Small intestine (tissue), 7 donors: Measurements from ENCODE around the gene HAPLN2. TPM values are rescaled to one million over a fixed set of nuclear protein-coding genes. Genes with fewer than 3 reads are reported as not detected.

ENCODE experiments used
- DNase-seq, 2 donors: peaks; one replicate each; pipeline versions ENCODE4 v3.0.0 to v3.0.0-alpha.2; 2013
- FAIRE-seq: peaks from 2 replicates; lab custom pipeline; 2012; peaks lifted over from hg19 to GRCh38; lab: Jason Lieb, UNC
- H3K27ac ChIP-seq, 3 donors: one replicate each; pipeline ENCODE4 v1.5.1; 2013; ENCODE audit warnings: low read length in 2 of 3, mild to moderate bottlenecking in 2 of 3, control low read depth in 1 of 3, inconsistent platforms in 1 of 3, low read depth in 1 of 3, moderate library complexity in 1 of 3
- H3K27me3 ChIP-seq, 3 donors: one replicate each; pipeline ENCODE4 v1.6.1; 2013; ENCODE audit warnings: low read length in 3 of 3, inconsistent platforms in 1 of 3; ENCODE audit not compliant: control insufficient read depth in 3 of 3, insufficient read depth in 3 of 3
- H3K36me3 ChIP-seq, 3 donors: one replicate each; pipeline ENCODE4 v1.6.1; 2013; ENCODE audit warnings: low read length in 3 of 3, inconsistent platforms in 1 of 3, low read depth in 1 of 3, mild to moderate bottlenecking in 1 of 3, moderate library complexity in 1 of 3; ENCODE audit not compliant: control insufficient read depth in 3 of 3, insufficient read depth in 2 of 3
- H3K4me1 ChIP-seq, 3 donors: one replicate each; pipeline ENCODE4 v1.6.1; 2013; ENCODE audit warnings: low read length in 2 of 3, inconsistent platforms in 1 of 3, low read depth in 1 of 3, mild to moderate bottlenecking in 1 of 3, moderate library complexity in 1 of 3; ENCODE audit not compliant: control insufficient read depth in 3 of 3, insufficient read depth in 2 of 3
- H3K4me3 ChIP-seq, 3 donors: one replicate each; pipeline ENCODE4 v1.5.1; 2013; ENCODE audit warnings: low read length in 3 of 3, control low read depth in 1 of 3, inconsistent platforms in 1 of 3, low read depth in 1 of 3, mild to moderate bottlenecking in 1 of 3, moderate library complexity in 1 of 3
- H3K9me3 ChIP-seq, 2 donors: one replicate each; pipeline ENCODE4 v1.6.1; 2013; ENCODE audit warnings: low read depth in 1 of 2, low read length in 1 of 2; ENCODE audit not compliant: control insufficient read depth in 2 of 2, insufficient read depth in 1 of 2
- WGBS, 3 donors: extraction: QIAGEN DNeasy Blood & Tissue Kit; methylation state at CpG; one replicate each; pipeline ENCODE4 v1.1.7; 2013; 5-methylcytosine and 5-hydroxymethylcytosine counted together
- polyA plus RNA-seq, 4 donors: library from polyadenylated mRNA; stranded (reverse) in 3 of 4; unstranded in 1 of 4; fragments of 200-250 nt in 3 of 4; fragments of 120-200 nt in 1 of 4; gene quantifications; one replicate each; pipeline versions ENCODE4 v1.2.1 to v1.2.3, GENCODE V29; 2013
- donor health status: healthy with polysubstance abuse.
- donor health status: control.
- donor health status: control.
- donor health status: Bipolar disorder and iron deficiency.
- donor health status: healthy.

The HAPLN2 gene
- polyA plus RNA-seq, 4 donors, result 0.22 to 25.9 (median 6.7) TPM

GRCh38 chr1:156589546-156589945 is 29.7 kb upstream of the HAPLN2 start:
- peaks cover 0 to 16% (median 0%) of the 10 kb centered on the region in 3 donors for H3K36me3 ChIP-seq
- no peak for FAIRE-seq
- no peaks in the 10 kb centered on the region for H3K27me3 ChIP-seq
- WGBS, 3 donors, result 71 to 84% (median 81%) methylated on average over 5 of the region's 5 CpGs
- no peaks in the 10 kb centered on the region for H3K9me3 ChIP-seq
- no peak overlapping the region for H3K4me3 ChIP-seq
- H3K4me1 ChIP-seq, result peaks cover 0 to 7% (median 0%) of the 10 kb centered on the region in 3 donors
- no peak for DNase-seq
- H3K27ac ChIP-seq, result no peak overlapping the region

- peak overlapping the region; percentile 82 to 93 (median 90) for H3K27ac ChIP-seq
- WGBS, 3 donors, result 80 to 84% (median 81%) methylated on average over 10 of the region's 10 CpGs
- H3K4me3 ChIP-seq, result peak overlapping the region in 1 of 3 donors; percentile 90
These were observed 28.7 kb upstream of the HAPLN2 start for GRCh38 chr1:156590326-156591180.

DNA sequence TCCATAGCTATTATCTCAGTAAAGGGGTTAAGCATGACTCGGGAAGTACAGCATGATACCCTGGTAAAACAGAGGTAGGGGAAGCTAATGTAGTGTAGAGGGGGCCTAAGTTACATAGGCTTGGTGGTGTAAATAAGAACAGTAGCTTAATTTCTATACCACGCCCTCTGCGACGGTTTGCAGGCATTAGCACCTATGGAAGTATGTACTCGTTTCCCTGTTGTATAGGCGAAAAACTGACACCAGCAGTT is 28.1 kb upstream of the HAPLN2 start:
- H3K9me3 ChIP-seq, result no peaks in the 10 kb centered on the region
- peaks cover 0 to 31% (median 0%) of the 10 kb centered on the region in 3 donors for H3K36me3 ChIP-seq
- H3K27ac ChIP-seq, result peak overlapping the region; percentile 82 to 93 (median 90)
- WGBS, 3 donors, result 3 to 21% (median 3%) methylated on average over 6 of the region's 6 CpGs
- peaks cover 0 to 7% (median 0%) of the 10 kb centered on the region in 3 donors for H3K4me1 ChIP-seq
- H3K4me3 ChIP-seq, result peak overlapping the region in 2 of 3 donors; percentile 71 to 90
- DNase-seq (peak in 1 of 2 donors; percentile 34), FAIRE-seq (no peak)
- no peaks in the 10 kb centered on the region for H3K27me3 ChIP-seq

More at GRCh38 chr1:156590326-156591180, 28.7 kb upstream of the HAPLN2 start:
- Histone ChIP-seq H3K4me1 (peaks cover 0 to 7% (median 0%) of the 10 kb centered on the region in 3 donors), H3K9me3 (no peaks in the 10 kb centered on the region), H3K36me3 (peaks cover 0 to 26% (median 0%) of the 10 kb centered on the region in 3 donors), H3K27me3 (no peaks in the 10 kb centered on the region)
- DNase-seq (no peak), FAIRE-seq (no peak)

- WGBS, 3 donors, result 0 to 1% (median 0%) methylated on average over 48 to 60 of the region's 60 CpGs
- H3K4me1 ChIP-seq, result peaks cover 0 to 7% (median 0%) of the 10 kb centered on the region in 3 donors
- H3K36me3 ChIP-seq, result peaks cover 0 to 35% (median 0%) of the 10 kb centered on the region in 3 donors
- H3K27ac ChIP-seq, result peak within 1 kb of the TSS; percentile 82 to 93 (median 90)
- FAIRE-seq, result no peak
- no peaks in the 10 kb centered on the region for H3K27me3 ChIP-seq
- H3K4me3 ChIP-seq, result peak within 1 kb of the TSS; percentile 69 to 90 (median 71)
- H3K9me3 ChIP-seq, result no peaks in the 10 kb centered on the region
- DNase-seq, result peak; percentile 83 to 91
These were observed 27.6 kb upstream of the HAPLN2 start, which contains the start of gene NAXE for GRCh38 chr1:156591432-156592157. TSS of gene NAXE (plus strand) at chr1:156591776. CDS start at chr1:156591805, 29 bp downstream.

- FAIRE-seq (no peak), DNase-seq (no peak)
- peak overlapping the region; percentile 38 to 75 (median 61) for H3K27ac ChIP-seq
- H3K4me1 ChIP-seq, result peaks cover 0 to 7% (median 0%) of the 10 kb centered on the region in 3 donors
- H3K36me3 ChIP-seq, result peaks cover 0 to 39% (median 2%) of the 10 kb centered on the region in 3 donors
- H3K27me3 ChIP-seq, result no peaks in the 10 kb centered on the region
- H3K9me3 ChIP-seq, result no peaks in the 10 kb centered on the region
- WGBS, 3 donors, result 36 to 45% (median 37%) methylated on average over 16 of the region's 16 CpGs
- peak overlapping the region; percentile 69 to 90 (median 71) for H3K4me3 ChIP-seq
These were observed 26.9 kb upstream of the HAPLN2 start for GRCh38 chr1:156592158-156592909.

GRCh38 chr1:156592910-156593660 is 26.1 kb upstream of the HAPLN2 start:
- H3K27ac ChIP-seq, result no peak overlapping the region
- peaks cover 0 to 7% (median 0%) of the 10 kb centered on the region in 3 donors for H3K4me1 ChIP-seq
- H3K9me3 ChIP-seq, result no peaks in the 10 kb centered on the region
- no peaks in the 10 kb centered on the region for H3K27me3 ChIP-seq
- DNase-seq (no peak), FAIRE-seq (no peak)
- peaks cover 0 to 46% (median 6%) of the 10 kb centered on the region in 3 donors for H3K36me3 ChIP-seq
- no peak overlapping the region for H3K4me3 ChIP-seq
- 80 to 82% (median 82%) methylated on average over 8 of the region's 8 CpGs for WGBS, 3 donors

GRCh38 chr1:156593661-156593989 is 25.6 kb upstream of the HAPLN2 start:
- H3K4me3 ChIP-seq, result no peak overlapping the region
- H3K27me3 ChIP-seq, result no peaks in the 10 kb centered on the region
- peaks cover 0 to 7% (median 0%) of the 10 kb centered on the region in 3 donors for H3K4me1 ChIP-seq
- DNase-seq (no peak), FAIRE-seq (no peak)
- peaks cover 0 to 50% (median 8%) of the 10 kb centered on the region in 3 donors for H3K36me3 ChIP-seq
- no peak overlapping the region for H3K27ac ChIP-seq
- H3K9me3 ChIP-seq, result no peaks in the 10 kb centered on the region
- WGBS, 3 donors, result 81 to 91% (median 86%) methylated on average over 8 of the region's 8 CpGs
